GM19438 (cell line): ENCODE results near the gene LATS2.
"Not testable (repeated sequence)": the region's sequence is repeated elsewhere in the genome, so short reads cannot be mapped to it uniquely, and the experiment has no call there.

Experiments used
- ATAC-seq: cut with Tn5 transposase; IDR thresholded peaks from one replicate; pipeline ENCODE4 v1.9.1; 2021; ENCODE audit warnings: low read depth; ENCODE audit not compliant: unreplicated experiment

LATS2 gene

DNA sequence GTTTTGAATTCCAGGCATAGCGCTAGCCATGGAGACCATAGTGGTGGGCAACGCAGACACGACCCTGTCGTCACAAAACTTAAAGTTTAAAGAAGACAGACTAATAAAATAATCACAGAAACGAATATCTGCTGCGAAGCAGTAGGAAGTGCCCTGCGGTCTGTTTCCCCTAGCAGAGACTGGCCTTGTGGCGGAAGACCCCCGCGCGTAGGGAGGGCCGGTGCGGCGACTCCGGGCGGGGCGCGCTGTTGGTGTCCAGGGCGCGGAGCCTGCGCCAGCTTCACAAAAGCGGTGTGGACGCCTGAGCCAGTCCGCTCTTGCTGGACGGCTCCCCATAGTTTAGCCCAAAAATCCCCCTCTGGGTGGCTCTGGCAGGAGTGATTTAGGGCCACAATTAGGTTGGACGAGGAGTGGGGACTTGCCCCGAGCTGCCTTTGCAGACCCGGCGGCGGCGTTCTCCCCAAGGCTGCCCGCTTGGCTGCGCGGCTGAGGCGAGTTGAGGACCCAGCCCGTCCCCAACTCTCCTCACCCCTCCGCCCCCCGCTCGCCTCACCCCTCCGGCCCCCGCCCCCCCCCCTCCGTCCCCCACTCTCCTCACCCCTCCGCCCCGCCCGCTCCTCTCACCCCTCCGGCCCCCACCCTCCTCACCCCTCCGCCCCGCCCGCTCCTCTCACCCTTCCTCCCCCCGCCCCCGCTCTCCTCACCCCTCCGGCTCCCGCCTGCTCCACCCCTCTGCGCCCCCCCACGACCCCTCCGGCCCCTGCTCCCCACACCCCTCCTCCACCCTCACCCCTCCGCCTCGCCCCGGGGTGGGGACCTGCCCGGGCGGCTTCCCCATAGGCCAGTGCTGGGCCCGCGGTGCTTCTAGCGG is 14.2 kb upstream of the LATS2 start:
- peak; percentile 50 for ATAC-seq

DNA sequence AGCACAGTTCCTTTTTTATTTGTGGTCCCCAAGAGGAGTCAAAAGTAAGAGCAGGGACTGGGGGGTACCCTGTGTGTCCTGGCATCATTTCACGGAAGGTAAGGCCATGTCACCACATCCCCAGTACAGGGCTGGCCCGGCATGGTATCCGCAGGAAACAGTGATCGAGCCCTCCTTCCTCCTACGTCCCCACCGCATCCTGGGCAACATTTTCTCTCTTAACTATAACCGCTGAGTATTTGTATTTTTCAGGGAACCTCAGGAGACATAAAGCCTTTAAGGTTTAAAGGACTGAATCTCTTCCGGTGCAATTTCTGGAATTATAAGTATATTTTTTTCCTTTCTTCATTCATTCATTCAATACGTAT is 13.6 kb upstream of the LATS2 start:
- peak; percentile 23 for ATAC-seq

DNA sequence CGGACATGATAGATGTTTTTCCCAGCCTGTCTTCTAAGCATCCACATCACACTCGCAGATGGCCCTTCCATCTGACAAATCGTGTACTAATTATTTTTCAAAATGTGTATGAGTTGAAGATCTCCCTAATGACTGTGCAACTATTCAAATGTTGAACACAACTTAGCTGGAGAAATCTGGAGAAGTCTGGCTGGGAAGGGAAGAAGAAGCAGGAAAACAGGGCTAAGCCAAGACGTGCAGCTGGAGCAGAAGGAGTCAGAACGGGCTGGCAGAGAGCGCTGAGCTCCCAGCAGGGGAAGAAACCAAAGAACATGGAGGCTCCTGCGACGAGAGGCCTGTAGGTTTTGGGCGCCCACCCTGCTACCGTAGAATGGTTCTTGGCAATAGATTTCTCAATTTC is 13.2 kb upstream of the LATS2 start:
- no peak for ATAC-seq

DNA sequence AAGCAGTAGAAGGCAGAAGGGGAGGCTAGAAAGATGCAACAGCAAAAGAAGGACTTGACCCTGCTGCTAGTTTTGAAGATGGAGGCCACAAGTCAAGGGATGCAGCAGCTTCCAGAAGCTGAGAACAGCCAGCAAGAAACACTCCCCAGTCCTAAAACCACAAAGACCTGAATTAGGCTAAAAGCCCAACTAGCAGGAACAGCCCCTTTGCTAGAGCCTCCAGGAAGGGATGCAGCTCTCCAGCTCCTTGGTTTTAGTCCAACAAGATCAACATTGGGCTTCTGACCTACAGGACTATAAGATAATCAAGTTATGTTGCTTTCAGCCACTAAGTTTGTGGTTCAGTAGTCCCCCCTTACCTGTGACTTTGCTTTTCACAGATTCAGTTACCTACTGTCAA is 10.5 kb upstream of the LATS2 start:
- no peak for ATAC-seq

DNA sequence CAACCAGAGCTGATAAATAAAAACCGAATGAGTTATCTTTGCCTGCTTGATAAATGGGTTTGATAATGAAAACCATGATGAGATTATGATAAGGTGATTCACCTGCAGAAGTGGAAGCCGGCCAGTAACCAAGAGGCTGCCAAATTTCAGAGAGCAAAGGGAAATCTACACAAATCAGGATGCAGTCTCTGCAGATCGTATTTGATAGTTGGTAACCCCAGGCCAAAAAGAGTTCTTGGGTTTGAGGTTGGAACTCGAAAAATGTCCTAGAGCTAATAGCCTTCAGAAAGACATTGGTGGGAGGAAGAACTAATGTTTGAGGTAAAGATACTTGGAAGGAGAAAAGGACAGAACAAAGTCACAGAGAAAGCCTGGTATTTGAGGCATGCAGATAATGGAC is 9.6 kb upstream of the LATS2 start:
- ATAC-seq: no peak

DNA sequence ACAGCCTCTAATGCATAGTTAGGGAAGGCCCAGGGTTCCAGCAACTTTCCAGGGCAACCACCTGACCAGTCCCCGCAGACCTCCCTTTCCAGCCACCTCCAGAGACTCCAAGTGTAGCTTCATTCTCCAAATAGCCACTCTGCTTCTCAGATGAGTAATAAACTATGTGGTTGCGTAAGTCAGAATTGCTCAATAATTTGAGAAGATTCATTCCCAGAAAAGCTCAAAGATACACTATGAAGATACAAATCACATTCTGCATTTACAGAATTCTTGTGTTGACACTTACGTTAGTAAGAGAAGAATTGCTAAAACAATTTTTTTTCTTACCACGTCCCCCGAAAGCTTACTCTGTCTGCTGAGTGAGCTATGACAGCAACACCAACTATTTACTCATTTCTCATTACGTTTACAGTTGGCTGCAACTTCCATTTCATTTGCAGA is 8.2 kb upstream of the LATS2 start:
- ATAC-seq: no peak

DNA sequence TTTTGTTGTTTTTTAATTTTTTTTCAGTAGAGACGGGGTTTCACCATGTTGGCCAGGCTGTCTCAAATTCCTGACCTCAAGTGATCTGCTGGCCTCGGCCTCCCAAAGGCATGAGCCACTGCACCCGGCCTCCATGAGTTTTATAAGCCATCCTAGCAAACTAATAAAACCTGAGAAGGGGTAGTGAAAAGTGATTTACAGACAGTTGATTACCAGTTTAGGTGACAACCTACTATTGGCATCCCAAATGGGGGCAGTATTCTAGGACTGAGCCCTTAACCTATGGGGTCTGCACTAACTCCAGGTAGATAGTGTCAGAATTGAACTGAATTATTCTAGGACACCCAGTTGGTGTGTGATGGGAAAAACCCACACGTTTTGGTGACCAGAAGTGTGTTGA is 6.5 kb upstream of the LATS2 start:
- ATAC-seq: no peak

DNA sequence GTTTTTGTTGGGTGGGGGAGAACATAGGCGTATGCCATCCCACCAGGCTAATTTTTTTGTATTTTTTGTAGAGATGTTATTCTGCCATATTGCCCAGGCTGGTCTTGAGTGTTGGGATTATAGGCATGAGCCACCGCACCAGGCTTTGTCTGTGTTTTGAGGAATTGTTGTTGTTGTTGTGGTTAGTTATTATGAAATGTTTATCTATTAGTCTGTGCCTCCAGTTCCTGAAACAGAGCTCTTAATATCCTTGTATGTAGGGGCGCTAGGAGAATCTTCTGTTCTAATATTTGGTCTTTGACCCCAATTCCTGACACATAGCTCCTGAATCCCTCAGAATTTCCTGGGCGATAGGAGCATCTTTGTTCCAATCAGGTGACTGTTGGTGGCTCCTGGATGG is 5.6 kb upstream of the LATS2 start:
- ATAC-seq: no peak

DNA sequence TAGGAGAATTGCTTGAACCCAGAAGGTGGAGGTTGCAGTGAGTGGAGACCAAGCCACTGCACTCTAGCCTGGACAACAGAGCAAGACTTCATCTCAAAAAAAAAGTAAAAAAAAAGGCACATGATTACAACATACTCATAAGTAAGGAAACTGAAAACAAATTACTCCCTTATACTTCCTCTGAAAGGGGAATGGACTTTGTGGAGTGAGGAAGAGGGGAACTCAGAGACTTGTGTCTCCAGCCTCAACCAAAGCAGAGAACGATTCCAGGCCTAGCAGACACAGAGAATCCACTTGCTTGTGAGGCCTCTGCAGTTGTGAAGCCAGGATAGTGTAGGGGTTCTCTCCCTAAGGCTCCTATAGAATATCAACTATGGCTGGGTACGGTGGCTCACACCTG is 4.3 kb upstream of the LATS2 start:
- ATAC-seq: no peak

DNA sequence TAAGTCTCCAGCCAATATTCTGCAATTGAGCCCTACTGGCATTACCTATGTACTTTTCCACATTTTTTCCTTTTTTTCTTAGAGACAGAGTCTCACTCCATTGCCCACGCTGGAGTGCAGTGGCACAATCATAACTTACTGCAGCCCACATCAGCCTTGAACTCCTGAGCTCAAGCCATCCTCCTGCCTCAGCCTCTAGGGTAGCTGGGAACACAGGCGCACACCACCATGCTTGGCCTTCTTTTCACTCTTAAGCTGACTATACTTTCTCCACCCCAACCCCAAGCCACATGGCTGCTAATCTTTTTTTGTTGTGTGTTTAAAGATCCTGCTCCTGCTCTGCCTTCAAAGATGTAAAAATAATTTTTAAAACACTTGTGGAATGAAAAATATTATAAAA is 1.6 kb upstream of the LATS2 start:
- ATAC-seq: no peak

DNA sequence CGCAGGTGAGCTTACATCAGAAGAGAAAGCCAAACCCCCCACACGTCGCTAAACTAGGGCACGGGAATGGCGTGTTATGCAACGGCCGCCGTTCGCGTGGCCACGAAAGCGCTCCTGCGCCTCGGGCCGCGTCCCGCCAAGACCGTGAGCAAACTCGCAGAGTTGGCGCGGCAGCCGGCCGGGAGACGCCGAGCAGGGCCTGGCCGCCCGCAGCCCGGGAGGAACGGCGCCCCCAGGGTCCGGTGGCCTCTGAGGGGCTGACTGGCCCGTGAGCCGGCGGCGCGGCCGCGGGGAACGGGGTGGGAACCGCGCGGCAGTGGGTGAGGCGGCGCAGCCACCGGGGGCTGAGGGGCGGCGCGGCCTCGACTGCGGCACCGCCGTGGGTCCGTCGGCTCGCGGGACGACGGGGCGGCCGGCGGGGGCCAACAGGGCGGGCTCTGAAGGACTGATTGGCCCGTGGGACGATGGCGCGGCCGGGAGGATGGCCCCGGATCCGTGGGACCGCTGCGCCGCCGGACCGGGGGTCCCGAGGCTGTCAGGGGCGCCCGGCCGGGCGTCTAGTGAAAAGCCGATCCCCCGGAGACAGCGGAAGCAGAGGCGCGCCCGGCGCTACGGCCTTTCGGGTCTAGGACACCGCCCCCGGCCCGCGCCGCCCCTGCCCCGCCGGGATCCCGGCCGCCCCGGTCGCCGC is 903 bp downstream of the LATS2 start:
- peak; percentile 21 for ATAC-seq

DNA sequence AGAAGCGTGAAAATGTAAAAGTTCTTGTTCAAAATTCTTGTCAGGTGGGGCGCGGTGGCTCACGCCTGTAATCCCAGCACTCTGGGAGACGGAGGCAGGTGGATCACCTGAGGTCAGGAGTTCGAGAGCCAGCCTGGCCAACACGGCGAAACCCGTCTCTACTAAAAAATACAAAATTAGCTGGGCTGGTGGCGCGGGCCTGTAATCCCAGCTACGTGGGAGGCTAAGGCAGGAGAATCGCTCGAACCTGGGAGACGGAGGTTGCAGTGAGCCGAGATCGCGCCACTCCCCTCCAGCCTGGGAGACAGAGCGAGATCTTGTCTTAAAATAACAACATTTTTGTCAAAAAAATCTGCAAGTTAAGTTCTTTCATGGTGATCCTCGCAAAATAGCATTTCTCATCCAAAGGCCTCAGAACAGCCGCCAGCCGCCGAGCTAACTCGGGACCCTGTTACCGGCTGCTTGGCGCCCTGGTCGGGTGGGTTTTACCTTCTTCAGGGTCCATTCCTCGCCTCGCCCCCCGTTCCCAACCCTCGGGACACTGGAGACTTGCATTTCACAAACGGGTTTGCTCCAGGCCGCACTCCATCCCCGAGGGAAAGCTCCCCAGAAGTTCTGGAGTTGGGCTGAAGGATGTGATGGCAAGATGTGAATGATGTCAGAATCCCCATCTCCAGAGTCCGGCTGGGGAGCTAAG is 1.6 kb downstream of the LATS2 start:
- no peak for ATAC-seq

DNA sequence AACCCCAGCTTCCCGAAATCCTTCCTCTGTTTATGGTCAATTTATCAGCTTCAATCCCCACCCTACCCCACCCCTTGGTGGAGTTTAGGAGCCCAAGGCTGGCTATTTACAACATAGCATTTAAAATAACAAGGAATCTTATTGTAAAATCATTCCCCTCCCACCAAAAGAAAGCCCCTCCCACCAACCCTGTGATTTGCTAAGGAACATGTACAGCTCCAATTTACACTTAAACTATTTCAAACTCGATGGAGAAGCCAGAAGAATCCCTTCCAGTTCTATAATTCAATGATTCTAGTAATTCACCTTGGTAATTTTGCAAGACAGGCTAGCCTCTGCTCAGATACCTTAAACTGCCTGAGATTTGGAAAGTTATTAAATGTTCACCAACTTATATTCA is 3.0 kb downstream of the LATS2 start:
- no peak for ATAC-seq

DNA sequence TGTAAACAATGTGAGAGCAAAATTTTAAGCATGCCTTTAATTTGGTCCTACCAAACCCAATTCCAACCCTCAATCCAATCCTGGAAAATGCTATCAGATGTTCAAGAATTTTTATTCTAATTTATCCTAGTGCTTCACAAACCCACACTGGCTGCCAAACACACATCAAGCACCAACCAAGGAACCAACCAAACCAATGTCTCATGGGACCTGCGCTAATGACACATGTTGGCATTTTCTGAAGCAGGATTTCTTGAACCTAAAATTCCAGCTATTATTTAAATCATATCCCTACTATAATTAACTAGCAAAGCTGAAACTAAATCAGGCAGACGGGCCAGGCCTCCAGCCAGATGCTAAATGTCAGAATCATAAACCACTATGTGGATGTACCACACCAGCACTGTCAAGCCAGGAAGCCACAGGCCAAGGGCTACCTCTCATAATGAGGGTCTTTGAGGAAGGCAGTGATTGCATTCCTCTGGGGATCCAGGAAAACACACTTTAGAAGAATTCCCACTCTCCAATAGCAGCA is 5.8 kb downstream of the LATS2 start:
- no peak for ATAC-seq

DNA sequence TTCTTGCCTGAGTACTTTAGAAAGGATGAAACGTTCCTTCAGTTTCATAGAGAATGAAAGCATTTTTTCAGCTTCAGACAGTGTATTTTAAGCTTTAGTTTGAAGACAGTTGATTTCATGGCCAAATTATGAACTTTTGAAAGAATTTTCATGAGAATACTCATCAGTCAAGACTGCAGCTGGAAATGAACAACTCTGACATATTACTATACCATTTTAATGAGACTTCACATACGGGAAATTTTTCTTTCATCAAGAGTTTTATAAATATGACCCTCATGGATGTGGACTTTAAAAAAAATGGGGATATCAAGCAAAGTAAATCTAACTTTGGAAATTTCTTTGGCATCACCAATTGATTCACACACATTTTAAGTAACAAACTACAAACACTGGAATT is 6.4 kb downstream of the LATS2 start:
- ATAC-seq: no peak

DNA sequence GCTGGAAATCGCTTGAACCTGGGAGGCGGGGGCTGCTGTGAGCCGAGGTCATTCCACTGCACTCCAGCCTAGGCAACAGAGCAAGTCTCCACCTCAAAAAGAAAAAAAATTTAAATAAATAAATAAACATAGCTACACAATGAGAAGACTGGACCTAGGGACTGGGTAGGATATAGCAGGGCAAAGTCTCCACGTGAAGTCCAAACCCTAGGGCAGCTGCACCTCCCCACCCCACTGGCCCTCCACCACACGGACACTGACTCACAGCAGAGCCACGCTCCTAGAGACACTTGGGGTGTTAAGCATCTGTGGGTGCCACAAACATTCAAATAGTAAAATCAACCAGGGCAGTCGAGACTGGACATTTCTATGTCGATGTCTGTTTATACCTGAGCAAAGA is 7.1 kb downstream of the LATS2 start:
- no peak for ATAC-seq

DNA sequence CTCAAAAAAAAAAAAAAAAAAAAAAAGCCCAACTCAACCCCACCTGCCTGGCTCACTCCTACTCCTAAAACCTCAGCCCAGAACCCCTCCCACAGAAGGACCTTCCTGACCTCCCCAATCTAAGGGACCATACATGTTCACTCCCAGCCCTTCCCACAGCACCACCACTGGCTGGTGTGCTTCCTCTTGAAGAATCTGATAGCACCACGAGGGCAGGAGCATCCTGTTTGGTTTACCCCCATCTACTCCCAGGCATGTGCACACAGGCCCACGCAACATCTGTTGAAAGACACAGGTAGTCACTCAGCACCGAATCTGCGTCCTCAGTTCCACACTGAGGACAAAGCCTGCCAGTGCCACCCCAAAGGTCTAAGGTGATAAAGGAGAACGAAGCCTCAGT is 8.2 kb downstream of the LATS2 start:
- ATAC-seq: no peak

DNA sequence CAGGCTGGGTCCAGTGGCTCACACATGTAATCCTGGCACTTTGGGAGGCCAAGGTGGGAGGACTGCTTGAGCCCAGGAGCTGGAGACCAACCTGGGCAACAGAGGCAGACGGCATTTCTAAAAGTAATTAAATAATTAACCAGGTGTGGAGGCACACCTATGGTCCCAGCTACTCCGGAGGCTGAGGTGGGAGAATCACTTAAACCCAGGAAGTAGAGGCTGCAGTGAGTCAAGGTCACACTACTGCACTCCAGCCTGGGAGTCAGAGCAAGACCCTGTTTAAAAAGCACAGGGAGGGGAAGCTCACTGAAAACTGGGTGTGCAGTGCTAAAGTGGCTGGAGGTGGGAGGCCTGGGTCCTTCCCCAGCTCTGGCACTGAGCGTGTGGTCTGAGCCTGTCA is 9.7 kb downstream of the LATS2 start:
- no peak for ATAC-seq

DNA sequence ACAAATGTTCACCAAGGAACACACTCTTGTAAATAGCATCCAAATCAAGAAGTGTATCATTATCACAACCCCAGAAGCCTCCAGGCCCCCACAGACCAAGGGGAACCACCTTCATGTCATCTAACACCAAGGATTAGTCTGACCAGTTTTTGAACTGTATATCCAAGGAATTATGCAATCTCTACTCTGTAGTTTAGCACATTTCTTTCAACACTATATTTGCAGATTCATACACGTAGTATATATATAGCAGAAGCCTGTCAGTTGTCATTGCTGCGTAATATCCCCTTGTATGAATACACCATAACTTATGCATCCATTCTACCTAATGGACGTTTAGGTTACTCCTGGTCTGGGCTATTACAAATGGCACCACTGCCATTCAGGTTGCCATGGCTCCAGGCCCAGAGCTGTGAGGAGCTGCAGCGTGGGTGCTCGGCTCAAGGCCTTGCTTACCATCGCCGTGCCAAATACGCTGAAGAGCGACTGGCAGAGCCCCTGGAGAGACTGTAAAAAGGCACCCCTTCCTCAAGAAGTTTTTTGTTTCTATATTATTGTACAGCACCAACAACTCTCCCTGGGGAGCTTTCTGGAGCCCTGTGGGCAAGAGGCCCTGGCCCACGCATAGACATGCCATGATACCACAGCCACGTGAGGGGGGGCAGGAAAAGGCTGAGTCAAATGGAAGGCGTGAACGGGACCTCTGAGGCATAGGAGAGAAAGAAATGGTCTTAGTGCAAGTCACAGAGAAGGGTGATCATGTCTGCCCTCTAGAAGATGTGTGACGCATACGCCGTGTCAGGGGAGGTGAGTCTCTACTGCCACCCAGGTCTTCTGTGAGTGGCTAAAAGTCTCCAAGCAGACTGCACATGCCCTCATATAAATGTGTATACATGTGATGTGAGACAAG is 10.8 kb downstream of the LATS2 start:
- no peak for ATAC-seq

DNA sequence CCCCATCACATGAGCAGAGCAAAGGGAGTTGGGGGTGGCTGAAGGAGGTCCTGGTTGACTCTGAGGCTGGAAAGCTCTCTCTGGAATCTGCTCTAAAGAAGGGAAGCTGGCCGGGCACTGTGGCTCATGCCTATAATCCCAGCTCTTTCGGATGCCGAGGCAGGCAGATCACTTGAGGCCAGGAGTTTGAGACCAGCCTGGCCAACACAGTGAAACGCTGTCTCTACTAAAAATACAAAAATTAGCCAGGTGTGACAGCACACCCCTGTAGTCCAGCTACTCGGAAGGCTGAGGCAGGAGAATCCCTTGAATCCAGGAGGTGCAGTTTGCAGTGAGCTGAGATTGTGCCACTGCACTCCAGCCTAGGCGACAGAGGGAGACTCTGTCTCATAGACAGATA is 11.7 kb downstream of the LATS2 start:
- ATAC-seq: not testable (repeated sequence)
